SK-N-SH (cell line): ENCODE results near the gene AGRN.

ENCODE experiments used
- CTCF ChIP-seq: fragments of 200-600 bp; sonication (generic); IDR thresholded peaks from 2 replicates; pipeline ENCODE4 v1.6.1; 2017; ENCODE audit warnings: antibody characterized with exemption, mild to moderate bottlenecking, moderate library complexity
- JUND ChIP-seq: IDR thresholded peaks from 2 replicates; pipeline ENCODE4 v1.4.0; 2012
- MEF2A ChIP-seq: IDR thresholded peaks from 2 replicates; pipeline ENCODE4 v1.4.0; 2012; ENCODE audit warnings: low read depth, borderline replicate concordance
- NFIC ChIP-seq: IDR thresholded peaks from 2 replicates; pipeline ENCODE4 v1.4.0; 2012; ENCODE audit warnings: borderline replicate concordance
- POLR2AphosphoS5 ChIP-seq: IDR thresholded peaks from 2 replicates; pipeline ENCODE4 v1.6.1; 2012; ENCODE audit warnings: low read depth, low read length
- RAD21 ChIP-seq: IDR thresholded peaks from 2 replicates; pipeline ENCODE4 v1.6.1; 2012; ENCODE audit warnings: mild to moderate bottlenecking, low read length
- RFX5 ChIP-seq: IDR thresholded peaks from 2 replicates; pipeline ENCODE4 v1.6.1; 2012; ENCODE audit warnings: mild to moderate bottlenecking, improper control_type of control experiment, low read length
- SIN3A ChIP-seq: IDR thresholded peaks from 2 replicates; pipeline ENCODE4 v1.6.1; 2012; ENCODE audit warnings: low read depth, mild to moderate bottlenecking, low read length, moderate library complexity, borderline replicate concordance
- USF1 ChIP-seq: IDR thresholded peaks from 2 replicates; pipeline ENCODE4 v1.4.0; 2012; ENCODE audit warnings: low read depth, borderline replicate concordance
- YY1 ChIP-seq: IDR thresholded peaks from 2 replicates; pipeline ENCODE4 v1.4.0; 2012; ENCODE audit warnings: low read depth, mild to moderate bottlenecking
- ZBTB33 ChIP-seq: IDR thresholded peaks from 2 replicates; pipeline ENCODE4 v1.4.0; 2012; ENCODE audit warnings: low read depth, borderline replicate concordance

GRCh38 chr1:1092149-1092855, 72.4 kb downstream of the AGRN start:
- TF ChIP-seq POLR2AphosphoS5 (no peak), ZBTB33 (no peak), CTCF (no peak), JUND (no peak), SIN3A (no peak), MEF2A (no peak), RAD21 (no peak), YY1 (no peak), USF1 (no peak), NFIC (no peak), RFX5 (no peak)
